Activated CD4-positive, alpha-beta memory T cell treated with anti-CD3 and anti-CD28 coated beads, Interleukin-2, amount 10 ng/mL, durations not matched to agents 7 days and 5 days (primary cell): Measurements from ENCODE around the gene ITIH4. TPM values are rescaled to one million over a fixed set of nuclear protein-coding genes. Genes with fewer than 3 reads are reported as not detected.
A peak's percentile ranks its signal among the peaks of the same experiment; 100 is the strongest.
"Not testable (repeated sequence)": the region's sequence is repeated elsewhere in the genome, so short reads cannot be mapped to it uniquely, and the experiment has no call there.

Experiments used
- CTCF ChIA-PET: fragments of 350-600 bp; sonication (Branson Sonifier 250); formaldehyde crosslinking; loops from one replicate; lab custom pipeline; 2021; ENCODE audit warnings: antibody characterized with exemption, inconsistent platforms; lab: Charles Lee
- POLR2A ChIA-PET: fragments of 350-600 bp; sonication (Branson Sonifier 250); formaldehyde crosslinking; loops from one replicate; lab custom pipeline; 2021; ENCODE audit warnings: antibody characterized with exemption; lab: Charles Lee
- DNase-seq: peaks from one replicate; pipeline ENCODE4 v3.0.0-alpha.2; 2020
- H3K27ac Mint-ChIP-seq: one replicate; pipeline ENCODE4 v1.8.0; 2021; ENCODE audit warnings: mild to moderate bottlenecking, mixed read lengths
- H3K27me3 Mint-ChIP-seq: one replicate; pipeline ENCODE4 v1.8.0; 2021; ENCODE audit warnings: mixed read lengths
- H3K36me3 Mint-ChIP-seq: one replicate; pipeline ENCODE4 v1.8.0; 2021; ENCODE audit warnings: low read depth, mixed read lengths
- H3K4me1 Mint-ChIP-seq: one replicate; pipeline ENCODE4 v1.8.0; 2021; ENCODE audit warnings: mixed read lengths
- H3K4me3 Mint-ChIP-seq: one replicate; pipeline ENCODE4 v1.8.0; 2021; ENCODE audit warnings: mild to moderate bottlenecking, mixed read lengths
- H3K9me3 Mint-ChIP-seq: one replicate; pipeline ENCODE4 v1.8.0; 2021; ENCODE audit warnings: mixed read lengths
- total RNA-seq, 2 experiments: library from RNA; stranded (reverse); gene quantifications; one replicate each; pipeline ENCODE4 v1.2.3, GENCODE V29; 2021

Gene ITIH4
- total RNA-seq, 2 experiments from 2014 or later: 16.0 to 16.2 TPM

DNA sequence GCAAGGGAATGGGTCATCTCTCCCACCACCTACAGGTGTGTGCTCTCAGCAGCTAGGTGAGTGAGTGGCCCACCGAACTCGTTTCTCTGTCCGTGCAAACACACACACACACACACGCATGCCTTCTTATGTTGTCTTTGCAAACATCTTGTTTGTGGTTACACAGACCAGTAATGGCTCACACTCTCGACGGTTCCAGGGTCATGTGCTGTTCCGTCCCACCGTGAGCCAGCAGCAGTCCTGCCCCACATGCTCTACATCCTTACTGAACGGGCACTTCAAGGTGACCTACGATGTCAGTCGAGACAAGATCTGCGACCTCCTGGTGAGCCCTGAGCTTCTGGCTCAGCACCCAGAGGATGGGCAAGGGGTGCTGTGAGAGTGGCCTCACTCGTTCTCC, 48.7 kb downstream of the ITIH4 start:
- no peak overlapping the region for H3K27ac Mint-ChIP-seq
- H3K4me1 Mint-ChIP-seq: no peaks in the 10 kb centered on the region
- no peaks in the 10 kb centered on the region for H3K36me3 Mint-ChIP-seq
- no peak for DNase-seq
- ChIA-PET CTCF (no interaction called here), POLR2A (no interaction called here)
- H3K9me3 Mint-ChIP-seq: no peaks in the 10 kb centered on the region
- H3K27me3 Mint-ChIP-seq: peaks cover 14% of the 10 kb centered on the region
- H3K4me3 Mint-ChIP-seq: no peak overlapping the region

DNA sequence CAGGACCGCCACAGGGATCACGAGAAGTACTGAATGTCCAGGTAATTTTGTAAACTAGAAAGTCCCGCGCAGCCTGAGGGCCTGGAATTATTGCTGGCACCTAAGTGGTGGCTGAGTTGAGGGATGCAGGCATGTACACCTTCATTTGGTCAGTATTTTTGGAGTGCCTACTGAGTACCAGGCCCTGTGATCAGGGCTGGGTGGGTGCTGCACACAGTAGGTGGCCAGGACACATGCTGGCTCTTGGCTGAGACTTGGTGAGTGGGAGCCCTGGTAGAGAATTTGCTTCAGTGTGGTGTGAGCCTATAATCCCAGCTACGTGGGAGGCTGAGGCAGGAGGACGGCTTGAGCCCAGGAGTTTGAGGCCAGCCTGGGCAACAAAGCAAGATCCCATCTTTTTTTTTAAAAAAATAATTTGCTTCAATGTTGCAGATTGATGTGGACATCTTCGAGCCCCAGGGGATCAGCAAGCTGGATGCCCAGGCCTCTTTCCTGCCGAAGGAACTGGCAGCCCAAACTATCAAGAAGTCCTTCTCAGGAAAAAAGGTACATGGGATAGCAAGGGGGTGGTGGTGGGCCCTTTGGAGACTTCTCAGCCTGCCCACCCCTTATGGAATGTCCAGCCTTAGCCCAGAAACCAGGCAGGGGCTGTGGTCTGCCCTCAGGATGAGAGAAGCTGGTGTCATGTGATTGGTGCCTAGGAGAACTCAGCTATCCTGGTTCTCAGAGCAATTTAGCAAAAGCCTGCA, 50.5 kb downstream of the ITIH4 start:
- ChIA-PET CTCF (no interaction called here), POLR2A (interaction anchor here (0.7 to 2.0 kb wide), 3 partner anchors 9 to 472 kb away, joined by 4 to 10 read pairs (median 5); partner anchors contain the start of gene NEK4)
- peaks cover 14% of the 10 kb centered on the region for H3K27me3 Mint-ChIP-seq
- H3K4me1 Mint-ChIP-seq: no peaks in the 10 kb centered on the region
- no peak overlapping the region for H3K4me3 Mint-ChIP-seq
- H3K9me3 Mint-ChIP-seq: no peaks in the 10 kb centered on the region
- no peak overlapping the region for H3K27ac Mint-ChIP-seq
- no peaks in the 10 kb centered on the region for H3K36me3 Mint-ChIP-seq
- no peak for DNase-seq

DNA sequence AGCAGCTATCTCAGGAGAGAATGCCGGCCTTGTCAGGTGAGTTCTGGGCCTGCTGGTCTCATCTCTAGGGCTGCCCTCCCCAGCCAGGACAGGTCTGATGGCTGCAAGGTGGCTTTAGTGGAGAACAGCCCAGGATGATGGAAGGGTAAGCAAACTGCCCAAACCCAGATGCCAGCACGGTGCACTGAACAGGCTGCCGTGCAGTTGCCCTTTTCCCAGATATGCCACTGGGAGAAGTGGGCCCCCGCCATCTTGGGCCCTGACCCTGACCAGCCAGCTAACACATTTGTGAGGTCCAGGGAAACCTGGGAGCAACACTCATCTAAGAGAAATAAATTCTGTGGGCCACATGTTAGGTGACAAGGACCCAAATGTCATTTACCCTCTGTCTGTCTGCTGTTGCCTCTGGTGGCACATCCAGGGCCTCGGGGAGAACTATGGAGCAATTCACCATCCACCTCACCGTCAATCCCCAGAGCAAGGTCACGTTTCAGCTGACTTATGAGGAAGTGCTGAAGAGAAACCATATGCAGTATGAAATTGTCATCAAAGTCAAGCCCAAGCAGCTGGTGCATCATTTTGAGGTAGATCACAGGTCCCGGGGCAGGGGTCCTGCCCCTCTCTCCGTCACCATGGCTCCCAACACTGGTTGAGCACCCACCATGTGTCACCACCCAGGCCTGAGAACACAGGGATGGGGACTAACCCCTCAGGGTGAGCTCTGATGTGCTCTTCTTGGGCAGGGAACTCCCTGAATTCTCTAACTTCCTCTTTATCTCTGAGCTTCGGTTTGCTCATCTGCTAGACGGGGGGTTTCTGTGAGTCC, 51.2 kb downstream of the ITIH4 start:
- ChIA-PET POLR2A (interaction anchor here (0.7 to 2.0 kb wide), 2 partner anchors 10 to 472 kb away, joined by 4 to 5 read pairs; no protein-coding TSS in a partner anchor), CTCF (interaction anchor here (0.5 kb wide), 1 partner anchor 114 kb away, joined by 3 read pairs; no protein-coding TSS in a partner anchor)
- H3K4me3 Mint-ChIP-seq: no peak overlapping the region
- no peak overlapping the region for H3K27ac Mint-ChIP-seq
- peak; percentile 2 for DNase-seq
- H3K4me1 Mint-ChIP-seq: no peaks in the 10 kb centered on the region
- H3K27me3 Mint-ChIP-seq: peaks cover 14% of the 10 kb centered on the region
- H3K9me3 Mint-ChIP-seq: no peaks in the 10 kb centered on the region
- H3K36me3 Mint-ChIP-seq: no peaks in the 10 kb centered on the region

DNA sequence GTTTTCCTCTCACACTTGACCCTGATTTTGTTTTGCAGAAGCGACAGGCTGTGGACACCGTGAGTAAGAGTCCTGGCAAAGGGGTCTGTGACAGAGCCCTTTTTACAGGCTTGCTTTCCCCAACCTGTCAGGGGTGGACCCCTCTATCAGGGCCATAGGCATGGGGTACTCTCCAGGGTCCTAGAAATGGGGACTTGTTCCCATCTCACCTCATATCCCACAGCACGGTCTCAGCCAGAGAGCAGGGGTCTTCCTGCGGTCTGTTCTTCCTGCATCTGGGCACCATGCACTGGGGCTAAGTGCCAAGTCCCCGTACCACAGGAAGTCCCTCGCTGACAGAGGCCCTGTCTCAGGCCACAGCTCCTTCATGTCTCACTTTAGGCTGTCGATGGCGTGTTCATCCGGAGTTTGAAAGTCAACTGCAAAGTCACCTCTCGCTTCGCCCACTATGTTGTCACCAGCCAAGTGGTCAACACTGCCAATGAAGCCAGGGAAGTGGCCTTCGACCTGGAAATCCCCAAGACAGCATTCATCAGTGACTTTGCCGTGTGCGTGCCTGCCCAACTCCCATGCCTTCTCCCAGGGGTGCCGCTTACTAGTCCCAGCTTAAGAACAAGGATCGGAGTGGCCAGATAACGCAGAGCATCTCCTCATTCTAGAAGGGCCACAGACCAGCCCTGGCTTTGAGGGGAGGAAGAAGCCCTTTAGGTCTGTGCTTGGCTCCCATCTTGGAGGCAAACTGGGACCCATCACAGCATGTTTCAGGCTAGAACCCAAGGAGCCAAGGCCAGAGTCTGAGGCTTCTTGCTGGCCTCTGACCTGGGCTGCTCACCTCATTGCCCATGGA, 52.3 kb downstream of the ITIH4 start:
- DNase-seq: no peak
- H3K27ac Mint-ChIP-seq: no peak overlapping the region

DNA sequence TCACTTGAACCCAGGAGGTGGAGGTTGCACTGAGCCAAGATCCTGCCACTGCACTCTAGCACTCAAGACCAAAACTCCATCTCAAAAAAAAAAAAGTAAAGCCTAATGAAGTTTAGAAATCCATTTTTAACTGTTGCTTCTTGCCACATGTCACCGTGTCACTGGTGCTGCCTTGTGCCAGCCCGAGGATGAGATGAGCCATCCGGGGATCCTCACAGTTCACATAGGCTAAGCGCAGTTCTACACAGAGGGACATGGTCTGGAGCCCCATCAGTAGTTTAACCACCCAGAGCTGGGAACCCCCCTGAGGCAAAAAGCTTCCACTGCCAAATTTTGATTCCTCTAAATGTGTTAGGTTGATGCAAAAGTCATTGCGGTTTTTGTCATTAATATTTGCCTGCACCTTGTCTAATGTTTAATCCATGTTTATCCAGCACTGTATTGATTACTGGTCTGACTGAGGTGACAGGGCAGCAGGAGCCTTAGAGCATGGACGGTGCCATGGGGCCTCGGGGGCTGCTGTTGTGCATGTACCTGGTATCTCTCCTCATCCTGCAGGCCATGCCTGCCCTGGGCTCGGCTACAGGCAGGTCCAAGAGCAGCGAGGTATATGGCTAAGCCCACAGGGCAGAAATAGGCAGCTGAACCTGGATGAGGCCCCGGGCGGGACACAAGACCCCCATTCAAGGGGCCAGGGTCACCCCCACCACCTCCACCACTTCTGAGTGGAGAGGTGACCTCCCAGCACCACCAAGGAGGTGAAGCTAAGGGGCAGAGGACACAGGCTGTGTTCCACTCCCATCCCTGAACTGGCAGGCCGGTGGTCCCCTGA, 53.1 kb downstream of the ITIH4 start, which contains the start of gene ITIH1:
ITIH1 (plus strand) TSS at position 473 of the 832 bp plus-strand sequence; CDS start at position 490, 17 bp downstream.
- H3K4me1 Mint-ChIP-seq: no peaks in the 10 kb centered on the region
- peaks cover 6% of the 10 kb centered on the region for H3K27me3 Mint-ChIP-seq
- DNase-seq: no peak
- no peak within 1 kb of the TSS for H3K27ac Mint-ChIP-seq
- no peaks in the 10 kb centered on the region for H3K9me3 Mint-ChIP-seq
- ChIA-PET CTCF (no interaction called here), POLR2A (no interaction called here)
- H3K4me3 Mint-ChIP-seq: no peak within 1 kb of the TSS
- no peaks in the 10 kb centered on the region for H3K36me3 Mint-ChIP-seq

More for the DNA sequence above, 52.3 kb downstream of the ITIH4 start:
- peaks cover 13% of the 10 kb centered on the region for H3K27me3 Mint-ChIP-seq
- H3K9me3 Mint-ChIP-seq: no peaks in the 10 kb centered on the region
- H3K36me3 Mint-ChIP-seq: no peaks in the 10 kb centered on the region
- H3K4me1 Mint-ChIP-seq: no peaks in the 10 kb centered on the region
- no peak overlapping the region for H3K4me3 Mint-ChIP-seq
- CTCF ChIA-PET: no interaction called here
- POLR2A ChIA-PET: no interaction called here

DNA sequence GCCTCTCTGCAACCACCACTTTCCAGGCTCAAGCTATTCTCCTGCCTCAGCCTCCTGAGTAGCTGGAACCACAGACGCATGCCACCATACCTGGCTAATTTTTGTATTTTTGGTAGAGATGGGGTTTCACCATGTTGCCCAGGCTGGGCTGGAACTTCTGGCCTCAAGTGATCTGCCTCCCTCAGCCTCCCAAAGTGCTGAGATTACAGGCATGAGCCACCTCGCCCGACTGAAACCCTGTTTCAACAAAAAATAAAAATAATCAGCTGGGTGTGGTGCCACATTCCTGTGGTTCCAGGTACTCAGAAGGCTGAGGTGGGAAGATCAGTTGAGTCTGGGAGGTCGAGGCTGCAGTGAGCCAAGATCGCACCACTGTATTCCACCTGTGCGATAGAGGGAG, 54.0 kb downstream of the ITIH4 start:
- H3K9me3 Mint-ChIP-seq, H3K27me3 Mint-ChIP-seq, H3K4me3 Mint-ChIP-seq, H3K4me1 Mint-ChIP-seq, DNase-seq, H3K27ac Mint-ChIP-seq, POLR2A ChIA-PET, H3K36me3 Mint-ChIP-seq: not testable (repeated sequence)
- CTCF ChIA-PET: interaction anchor here (0.7 kb wide), 1 partner anchor 11 kb away, joined by 3 read pairs; no protein-coding TSS in a partner anchor

DNA sequence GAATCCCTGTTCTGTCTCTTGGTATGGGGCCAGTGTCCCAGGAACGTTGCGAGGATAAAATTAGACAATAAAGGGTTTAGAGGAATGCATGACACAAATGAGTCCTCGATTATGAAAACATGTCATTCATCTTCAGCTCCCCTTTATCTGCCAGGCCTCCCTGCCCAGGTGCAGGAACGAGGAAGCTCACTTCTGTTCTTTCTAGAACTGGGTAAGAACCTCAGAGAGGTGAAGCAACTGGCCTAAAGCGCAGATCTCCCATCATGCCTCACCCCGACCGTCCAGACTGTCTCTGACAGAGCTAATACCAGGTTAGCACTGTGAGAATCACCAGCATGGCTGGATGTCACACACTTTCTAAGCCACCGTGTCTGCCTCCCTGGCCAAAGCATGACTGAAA, 54.6 kb downstream of the ITIH4 start:
- ChIA-PET POLR2A (no interaction called here), CTCF (interaction anchor here (0.6 to 0.7 kb wide), 2 partner anchors 10 to 45 kb away, joined by 3 read pairs; no protein-coding TSS in a partner anchor)
- no peak overlapping the region for H3K4me3 Mint-ChIP-seq
- H3K27me3 Mint-ChIP-seq: no peaks in the 10 kb centered on the region
- H3K27ac Mint-ChIP-seq: no peak overlapping the region
- H3K9me3 Mint-ChIP-seq: no peaks in the 10 kb centered on the region
- no peaks in the 10 kb centered on the region for H3K36me3 Mint-ChIP-seq
- peaks cover 10% of the 10 kb centered on the region for H3K4me1 Mint-ChIP-seq
- no peak for DNase-seq

DNA sequence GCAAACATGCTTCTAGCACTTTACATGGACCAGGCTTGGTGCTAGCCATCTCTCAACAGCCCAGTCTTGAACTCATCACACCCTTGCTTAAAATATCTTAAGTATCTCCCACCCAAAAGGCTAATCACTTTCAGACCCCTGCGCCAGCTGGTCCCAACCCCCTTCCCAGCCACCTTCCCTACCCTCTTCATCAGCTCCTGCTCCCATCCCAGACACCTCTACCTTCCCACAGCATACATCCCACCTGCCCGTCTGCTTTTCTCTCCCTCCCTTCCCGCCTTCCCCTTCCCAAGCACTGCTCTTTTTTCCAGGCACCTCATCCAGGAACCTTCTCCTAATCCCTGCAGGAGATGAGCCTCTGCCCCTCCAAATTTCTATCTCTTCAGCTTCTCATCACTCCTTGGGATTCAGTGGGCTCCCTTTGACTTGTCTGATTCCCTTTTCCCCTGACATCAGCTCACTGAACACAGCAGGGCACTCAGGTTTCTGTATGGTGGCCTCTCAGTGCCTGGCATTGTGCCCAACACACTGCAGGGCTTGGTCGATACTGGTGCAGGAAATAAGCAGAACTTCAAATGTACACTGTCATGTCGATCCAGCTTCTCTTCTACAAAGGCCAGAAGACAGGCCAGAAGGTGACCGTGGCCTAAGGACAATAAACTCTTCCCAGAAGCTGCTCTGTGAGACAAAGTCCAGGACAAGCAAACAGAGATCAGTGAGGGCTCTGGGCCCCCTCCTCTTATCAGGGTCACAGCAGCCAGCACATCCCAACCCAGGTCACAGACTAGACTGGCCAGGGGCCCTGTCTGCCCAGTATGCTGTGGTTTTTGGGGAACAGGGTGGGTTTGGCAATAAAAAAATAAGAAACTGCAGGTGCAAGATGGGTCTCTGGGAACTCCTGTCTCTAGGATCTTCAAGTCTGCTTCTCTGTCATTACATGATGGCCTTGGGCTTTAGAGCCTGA, 55.3 kb downstream of the ITIH4 start:
- ChIA-PET CTCF (interaction anchor here (0.6 kb wide), 1 partner anchor 46 kb away, joined by 3 read pairs; no protein-coding TSS in a partner anchor), POLR2A (interaction anchor here (0.6 kb wide), 1 partner anchor 8 kb away, joined by 3 read pairs; no protein-coding TSS in a partner anchor)
- H3K9me3 Mint-ChIP-seq: no peaks in the 10 kb centered on the region
- no peaks in the 10 kb centered on the region for H3K36me3 Mint-ChIP-seq
- peaks cover 10% of the 10 kb centered on the region for H3K4me1 Mint-ChIP-seq
- no peaks in the 10 kb centered on the region for H3K27me3 Mint-ChIP-seq
- no peak overlapping the region for H3K27ac Mint-ChIP-seq
- H3K4me3 Mint-ChIP-seq: no peak overlapping the region
- DNase-seq: no peak

DNA sequence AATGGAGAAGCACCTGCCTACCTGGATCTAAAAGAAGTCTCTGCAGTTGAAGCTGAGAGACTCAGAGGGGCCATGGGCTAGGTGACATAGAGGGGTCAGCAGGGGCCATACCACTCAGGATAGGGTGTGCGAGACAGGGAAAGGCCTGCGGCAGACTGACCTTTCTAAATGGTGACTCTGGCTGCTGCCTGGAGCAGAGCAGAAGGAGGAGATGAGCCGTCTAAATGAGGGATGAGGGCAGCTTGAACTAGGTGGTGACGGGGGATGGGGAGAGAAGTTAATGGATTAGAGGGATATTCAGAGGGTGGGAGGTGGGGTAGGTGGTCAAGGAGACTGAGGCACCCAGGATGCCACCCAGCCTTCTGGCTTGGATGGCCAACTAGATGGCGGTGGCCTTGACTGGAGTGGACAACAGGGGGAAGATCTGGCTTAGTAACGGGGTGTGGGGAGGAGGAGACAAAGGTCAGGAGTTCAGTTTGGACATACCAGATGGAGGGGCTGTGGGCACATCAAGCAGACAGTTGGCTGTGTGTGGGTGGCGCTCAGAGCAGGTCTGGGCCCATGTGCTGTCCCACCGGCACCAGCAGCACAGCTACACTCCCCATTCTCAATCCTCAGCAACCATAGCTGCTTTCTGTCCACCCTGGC, 56.3 kb downstream of the ITIH4 start:
- Mint-ChIP-seq H3K4me1 (peaks cover 20% of the 10 kb centered on the region), H3K27ac (no peak overlapping the region), H3K9me3 (no peaks in the 10 kb centered on the region), H3K27me3 (no peaks in the 10 kb centered on the region), H3K4me3 (no peak overlapping the region), H3K36me3 (no peaks in the 10 kb centered on the region)
- ChIA-PET CTCF (no interaction called here), POLR2A (interaction anchor here (0.6 kb wide), 1 partner anchor 9 kb away, joined by 3 read pairs; no protein-coding TSS in a partner anchor)
- no peak for DNase-seq

DNA sequence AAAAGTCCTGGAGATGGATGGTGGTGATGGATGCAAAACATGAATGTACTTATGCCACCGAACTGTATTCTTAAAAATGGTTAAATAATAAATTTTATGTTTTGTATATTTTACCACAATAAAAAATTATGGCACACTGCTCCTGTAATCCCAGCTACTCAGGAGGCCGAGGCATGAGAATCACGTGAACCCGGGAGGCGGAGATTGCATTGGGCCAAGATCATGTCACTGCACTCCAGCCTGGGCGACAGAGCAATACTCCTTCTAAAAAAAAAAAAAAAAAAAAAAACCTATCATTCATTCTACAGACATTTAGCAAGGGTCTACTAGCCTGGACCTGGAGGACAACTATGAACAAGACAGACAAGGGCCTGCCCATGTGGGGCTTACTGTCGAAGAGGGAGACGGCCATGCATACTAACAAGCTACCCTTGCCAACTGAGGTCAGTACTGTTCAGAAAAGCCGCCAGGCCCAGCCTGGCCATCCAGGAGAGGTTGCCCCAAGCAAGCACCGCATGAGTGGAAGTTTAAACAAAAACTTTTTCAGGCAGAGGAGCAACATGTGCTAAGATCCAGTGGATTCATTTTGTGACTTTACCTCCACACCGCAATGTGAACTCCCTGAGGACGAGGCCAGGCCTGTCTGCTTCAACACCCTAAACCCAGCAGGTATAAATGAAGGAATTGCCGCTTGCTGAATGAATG, 57.0 kb downstream of the ITIH4 start:
- Mint-ChIP-seq H3K4me3 (no peak overlapping the region), H3K27ac (no peak overlapping the region), H3K36me3 (no peaks in the 10 kb centered on the region), H3K4me1 (peaks cover 23% of the 10 kb centered on the region), H3K27me3 (no peaks in the 10 kb centered on the region), H3K9me3 (no peaks in the 10 kb centered on the region)
- no peak for DNase-seq
- ChIA-PET POLR2A (no interaction called here), CTCF (no interaction called here)
